HCT116 (cell line): ENCODE data around the gene NPSR1. TPM values are rescaled to one million over a fixed set of nuclear protein-coding genes. Genes with fewer than 3 reads are reported as not detected.

Experiments used
- ATAC-seq: fragments of 200-7000 bp; cut with Tn5 transposase; 2 replicates; pipeline ENCODE4 v1.9.1; 2020; ENCODE audit warnings: mild to moderate bottlenecking, moderate library complexity
- BruUV-seq: library from RNA; stranded (reverse); fragments of 400-500 nt; replicated peaks from 2 replicates; lab custom pipeline; 2021; lab: Mats Ljungman, UMichigan
- CTCF ChIA-PET: fragments of 300-600 bp; sonication (Branson Sonifier 250); formaldehyde crosslinking; loops from one replicate; lab custom pipeline; 2021; ENCODE audit warnings: antibody characterized with exemption; lab: Charles Lee
- POLR2A ChIA-PET: fragments of 300-600, 350-600 bp; sonication (Branson Sonifier 250); formaldehyde crosslinking; loops from one replicate; lab custom pipeline; 2021; ENCODE audit warnings: antibody characterized with exemption; lab: Charles Lee
- RAD21 ChIA-PET, 2 experiments: fragments of 300-600 bp; sonication (Branson Sonifier 250); formaldehyde crosslinking; loops; one replicate each; lab custom pipeline; 2023; ENCODE audit warnings: low total read pairs in 2 of 2; ENCODE audit not compliant: uncharacterized antibody in 2 of 2, unreplicated experiment in 2 of 2, low non-redundant PET in 1 of 2; lab: Charles Lee
- DNase-seq: peaks from one replicate; pipeline ENCODE4 v3.0.0-alpha.2; 2010; ENCODE audit warnings: low read depth, low spot score
- H2AFZ ChIP-seq: fragments of 200-600 bp; shearing (Covaris generic), sonication (generic); 2 replicates; pipeline ENCODE4 v1.6.1; 2017; ENCODE audit warnings: low read depth, mixed run types, mixed read lengths, antibody characterized with exemption, low read length; ENCODE audit not compliant: poor library complexity, severe bottlenecking
- H3K27ac ChIP-seq: 2 replicates; pipeline ENCODE4 v1.5.1; 2012; ENCODE audit warnings: low read depth, low read length
- H3K27me3 ChIP-seq: fragments of 200-600 bp; sonication (generic); 2 replicates; pipeline ENCODE4 v1.6.1; 2016; ENCODE audit warnings: mixed run types, low read length, mixed read lengths; ENCODE audit not compliant: insufficient read depth
- H3K36me3 ChIP-seq, 2 experiments: fragments of 200-500 bp in 1 of 2; fragments of 200-600 bp in 1 of 2; sonication (Bioruptor generic) in 1 of 2; sonication (generic) in 1 of 2; 2 replicates each; pipeline versions ENCODE4 v1.5.1 to v1.6.1; 2014 to 2016; ENCODE audit warnings: low read length in 2 of 2, inconsistent platforms in 1 of 2, mixed read lengths in 1 of 2, mixed run types in 1 of 2; ENCODE audit not compliant: insufficient read depth in 2 of 2, control insufficient read depth in 1 of 2
- H3K4me1 ChIP-seq, 2 experiments: fragments of 200-600 bp in 1 of 2; sonication (generic) in 1 of 2; 2 replicates each; pipeline versions ENCODE4 v1.5.1 to v1.6.1; 2012 to 2017; ENCODE audit warnings: low read length in 2 of 2, inconsistent platforms in 1 of 2, mild to moderate bottlenecking in 1 of 2, mixed read lengths in 1 of 2, mixed run types in 1 of 2, moderate library complexity in 1 of 2; ENCODE audit not compliant: insufficient read depth in 2 of 2, control insufficient read depth in 1 of 2
- H3K4me2 ChIP-seq: fragments of 200-600 bp; sonication (generic); 2 replicates; pipeline ENCODE4 v1.6.1; 2017; ENCODE audit warnings: mixed run types, low read length, mixed read lengths
- H3K4me3 ChIP-seq, 2 experiments: fragments of 200-600 bp in 1 of 2; sonication (generic) in 1 of 2; replicated peaks in 1 of 2; 2 replicates each; pipeline ENCODE4 v1.5.1; 2011 to 2016; ENCODE audit warnings: low read length in 2 of 2, control low read depth in 1 of 2, low read depth in 1 of 2, mild to moderate bottlenecking in 1 of 2, mixed read lengths in 1 of 2, mixed run types in 1 of 2
- H3K79me2 ChIP-seq: fragments of 200-600 bp; sonication (generic); 2 replicates; pipeline ENCODE4 v1.6.1; 2017; ENCODE audit warnings: mild to moderate bottlenecking, mixed run types, low read length, moderate library complexity, mixed read lengths; ENCODE audit not compliant: insufficient read depth
- H3K9ac ChIP-seq: fragments of 200-600 bp; sonication (generic); 2 replicates; pipeline ENCODE4 v1.6.1; 2016; ENCODE audit warnings: low read length, mixed read lengths
- H3K9me2 ChIP-seq: fragments of 200-600 bp; sonication (generic), shearing (Covaris generic); 2 replicates; pipeline ENCODE4 v1.6.1; 2017; ENCODE audit warnings: mixed run types, mild to moderate bottlenecking, moderate library complexity; ENCODE audit not compliant: insufficient read depth
- H3K9me3 ChIP-seq, 2 experiments: fragments of 200-500 bp in 1 of 2; fragments of 200-600 bp in 1 of 2; sonication (Bioruptor generic) in 1 of 2; sonication (generic) in 1 of 2; 2 replicates each; pipeline ENCODE4 v1.6.1; 2014 to 2017; ENCODE audit warnings: low read length in 2 of 2, mixed read lengths in 2 of 2, inconsistent platforms in 1 of 2, low read depth in 1 of 2, mild to moderate bottlenecking in 1 of 2, mixed run types in 1 of 2, moderate library complexity in 1 of 2; ENCODE audit not compliant: control insufficient read depth in 1 of 2, insufficient read depth in 1 of 2
- H4K20me1 ChIP-seq: fragments of 200-600 bp; sonication (generic), shearing (Covaris generic); 2 replicates; pipeline ENCODE4 v1.6.1; 2017; ENCODE audit warnings: mixed run types, mild to moderate bottlenecking, moderate library complexity; ENCODE audit not compliant: insufficient read depth
- CBX3 ChIP-seq: IDR thresholded peaks from 2 replicates; pipeline ENCODE4 v1.6.1; 2012; ENCODE audit warnings: low read depth
- CEBPB ChIP-seq: IDR thresholded peaks from 2 replicates; pipeline ENCODE4 v1.6.1; 2012; ENCODE audit warnings: low read depth
- EGR1 ChIP-seq: IDR thresholded peaks from 2 replicates; pipeline ENCODE4 v1.6.1; 2012; ENCODE audit warnings: low read depth
- EZH2 ChIP-seq: fragments of 200-600 bp; sonication (generic); IDR thresholded peaks from 2 replicates; pipeline ENCODE4 v1.6.1; 2017; ENCODE audit warnings: antibody characterized with exemption, mixed run types
- EZH2phosphoT487 ChIP-seq: fragments of 200-600 bp; IDR thresholded peaks from 2 replicates; pipeline ENCODE4 v1.6.1; 2018; ENCODE audit warnings: antibody characterized with exemption, borderline replicate concordance
- FOSL1 ChIP-seq: IDR thresholded peaks from 2 replicates; pipeline ENCODE4 v1.6.1; 2012; ENCODE audit warnings: low read depth
- POLR2AphosphoS5 ChIP-seq: IDR thresholded peaks from 2 replicates; pipeline ENCODE4 v1.6.1; 2011; ENCODE audit warnings: mild to moderate bottlenecking, low read depth, low read length, moderate library complexity
- SIN3A ChIP-seq: IDR thresholded peaks from 2 replicates; pipeline ENCODE4 v1.6.1; 2012; ENCODE audit warnings: low read depth
- SRF ChIP-seq: IDR thresholded peaks from 2 replicates; pipeline ENCODE4 v1.6.1; 2012; ENCODE audit warnings: low read depth
- TCF7L2 ChIP-seq: IDR thresholded peaks from 2 replicates; pipeline ENCODE4 v1.7.0; 2011; ENCODE audit warnings: borderline replicate concordance, inconsistent platforms; ENCODE audit not compliant: insufficient read depth, insufficient read length; ENCODE audit errors: extremely low read depth
- YY1 ChIP-seq: IDR thresholded peaks from 2 replicates; pipeline ENCODE4 v1.6.1; 2011; ENCODE audit warnings: low read length, low read depth, moderate library complexity, mild to moderate bottlenecking; ENCODE audit not compliant: insufficient replicate concordance; ENCODE audit errors: extremely low read depth
- ZFX ChIP-seq: fragments of 450-650 bp; IDR thresholded peaks from 2 replicates; pipeline ENCODE4 v1.6.1; 2017
- ZNF274 ChIP-seq: fragments of 200-500 bp; sonication (Bioruptor generic); IDR thresholded peaks from 2 replicates; pipeline ENCODE4 v1.6.1; 2014; ENCODE audit warnings: mild to moderate bottlenecking, low read depth, low read length, inconsistent platforms
- intact Hi-C: fragments of 100-400 bp; cut with micrococcal nuclease; formaldehyde crosslinking; loops from 2 replicates; pipeline ENCODE4 v1.10.0; 2022
- total RNA-seq: library from RNA; stranded (reverse); gene quantifications from one replicate; pipeline ENCODE4 v1.2.1, GENCODE V29; 2021; ENCODE audit not compliant: unreplicated experiment
- TF ChIP-seq, protein P1 (sequence below): IDR thresholded peaks from 2 replicates; pipeline ENCODE4 v1.6.1; 2012; ENCODE audit warnings: low read depth
- TF ChIP-seq, protein P2 (sequence below): IDR thresholded peaks from 2 replicates; pipeline ENCODE4 v1.6.1; 2012
- TF ChIP-seq, protein P3 (sequence below): IDR thresholded peaks from 2 replicates; pipeline ENCODE4 v1.6.1; 2012

The NPSR1 gene
- total RNA-seq, 1 experiment from 2014 or later: not detected

DNA sequence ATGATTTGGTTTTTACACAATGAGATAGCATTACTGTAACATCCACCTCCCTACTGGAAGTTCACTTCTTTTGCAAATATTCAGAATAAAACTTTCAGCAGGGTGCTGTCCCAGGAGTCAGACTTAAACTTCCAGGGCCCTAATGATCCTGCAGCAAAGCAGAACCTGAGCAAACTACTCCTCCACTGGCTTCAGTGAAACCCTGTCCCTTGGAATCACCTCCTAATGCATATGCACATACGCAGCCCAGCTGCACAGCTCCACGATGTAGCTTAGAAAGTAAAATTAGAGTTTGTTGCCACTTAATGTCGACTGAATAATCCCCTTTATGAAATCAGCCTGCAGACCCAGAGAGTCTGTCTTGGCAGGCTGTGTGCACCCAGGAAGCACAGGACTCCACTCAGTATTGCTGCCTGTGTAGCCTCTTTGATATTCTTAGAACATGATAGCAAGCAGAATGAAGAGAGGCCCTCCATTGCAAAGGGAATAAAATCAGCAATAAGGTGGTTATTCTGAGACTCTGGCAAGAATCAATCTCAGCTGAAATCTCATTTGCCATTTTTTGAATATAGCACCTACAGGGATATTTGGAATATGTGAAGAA, 1.6 kb downstream of the NPSR1 start:
- Histone ChIP-seq H3K36me3 (no peaks in the 10 kb centered on the region), H4K20me1 (no peaks in the 10 kb centered on the region), H3K4me1 (no peaks in the 10 kb centered on the region), H3K4me2 (no peak overlapping the region), H2AFZ (no peak overlapping the region), H3K4me3 (no peak overlapping the region), H3K27ac (no peak overlapping the region), H3K9me3 (no peaks in the 10 kb centered on the region), H3K9me2 (no peaks in the 10 kb centered on the region), H3K27me3 (0 out of 2 replicates have a peak, but pooled peaks cover 4% of the 10 kb centered on the region), H3K9ac (no peak overlapping the region), H3K79me2 (no peaks in the 10 kb centered on the region)
- RAD21 ChIA-PET: no interaction called here
- POLR2A ChIA-PET: no interaction called here
- TF ChIP-seq SRF: no peak
- TF ChIP-seq YY1: no peak
- no peak for TF ChIP-seq FOSL1
- TF ChIP-seq TCF7L2: no peak
- no peak for TF ChIP-seq ZNF274
- TF ChIP-seq, protein P1, sequence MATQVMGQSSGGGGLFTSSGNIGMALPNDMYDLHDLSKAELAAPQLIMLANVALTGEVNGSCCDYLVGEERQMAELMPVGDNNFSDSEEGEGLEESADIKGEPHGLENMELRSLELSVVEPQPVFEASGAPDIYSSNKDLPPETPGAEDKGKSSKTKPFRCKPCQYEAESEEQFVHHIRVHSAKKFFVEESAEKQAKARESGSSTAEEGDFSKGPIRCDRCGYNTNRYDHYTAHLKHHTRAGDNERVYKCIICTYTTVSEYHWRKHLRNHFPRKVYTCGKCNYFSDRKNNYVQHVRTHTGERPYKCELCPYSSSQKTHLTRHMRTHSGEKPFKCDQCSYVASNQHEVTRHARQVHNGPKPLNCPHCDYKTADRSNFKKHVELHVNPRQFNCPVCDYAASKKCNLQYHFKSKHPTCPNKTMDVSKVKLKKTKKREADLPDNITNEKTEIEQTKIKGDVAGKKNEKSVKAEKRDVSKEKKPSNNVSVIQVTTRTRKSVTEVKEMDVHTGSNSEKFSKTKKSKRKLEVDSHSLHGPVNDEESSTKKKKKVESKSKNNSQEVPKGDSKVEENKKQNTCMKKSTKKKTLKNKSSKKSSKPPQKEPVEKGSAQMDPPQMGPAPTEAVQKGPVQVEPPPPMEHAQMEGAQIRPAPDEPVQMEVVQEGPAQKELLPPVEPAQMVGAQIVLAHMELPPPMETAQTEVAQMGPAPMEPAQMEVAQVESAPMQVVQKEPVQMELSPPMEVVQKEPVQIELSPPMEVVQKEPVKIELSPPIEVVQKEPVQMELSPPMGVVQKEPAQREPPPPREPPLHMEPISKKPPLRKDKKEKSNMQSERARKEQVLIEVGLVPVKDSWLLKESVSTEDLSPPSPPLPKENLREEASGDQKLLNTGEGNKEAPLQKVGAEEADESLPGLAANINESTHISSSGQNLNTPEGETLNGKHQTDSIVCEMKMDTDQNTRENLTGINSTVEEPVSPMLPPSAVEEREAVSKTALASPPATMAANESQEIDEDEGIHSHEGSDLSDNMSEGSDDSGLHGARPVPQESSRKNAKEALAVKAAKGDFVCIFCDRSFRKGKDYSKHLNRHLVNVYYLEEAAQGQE: no peak
- no peak for TF ChIP-seq CEBPB
- TF ChIP-seq EZH2: no peak
- no peak for TF ChIP-seq POLR2AphosphoS5
- no peak for TF ChIP-seq EGR1
- no peak for TF ChIP-seq SIN3A
- TF ChIP-seq, protein P2, sequence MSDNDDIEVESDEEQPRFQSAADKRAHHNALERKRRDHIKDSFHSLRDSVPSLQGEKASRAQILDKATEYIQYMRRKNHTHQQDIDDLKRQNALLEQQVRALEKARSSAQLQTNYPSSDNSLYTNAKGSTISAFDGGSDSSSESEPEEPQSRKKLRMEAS: no peak
- TF ChIP-seq, protein P3, sequence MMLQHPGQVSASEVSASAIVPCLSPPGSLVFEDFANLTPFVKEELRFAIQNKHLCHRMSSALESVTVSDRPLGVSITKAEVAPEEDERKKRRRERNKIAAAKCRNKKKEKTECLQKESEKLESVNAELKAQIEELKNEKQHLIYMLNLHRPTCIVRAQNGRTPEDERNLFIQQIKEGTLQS: no peak
- no peak for TF ChIP-seq EZH2phosphoT487
- no peak for TF ChIP-seq ZFX
- no peak for TF ChIP-seq CBX3
- CTCF ChIA-PET: no interaction called here
- DNase-seq (no peak), ATAC-seq (no peak)
- BruUV-seq: no TSS peak
- intact Hi-C loops: loop anchor here (10.0 kb wide), 1 partner anchor 65 kb away; no protein-coding TSS in a partner anchor
